Body of pancreas (tissue), 4 donors: ENCODE data around the gene PSD2.

Experiments
- CTCF ChIP-seq, 7 experiments: fragments of 450-650 bp in 4 of 7; fragments of 200-600 bp in 3 of 7; sonication (generic) in 3 of 7; IDR thresholded peaks; one replicate each; pipeline ENCODE4 v1.5.1; 2016 to 2019; ENCODE audit warnings: antibody characterized with exemption in 7 of 7
- POLR2A ChIP-seq, 3 donors: fragments of 450-650 bp; IDR thresholded peaks; one replicate each; pipeline ENCODE4 v1.6.1; 2016; ENCODE audit warnings: antibody characterized with exemption in 3 of 3, mild to moderate bottlenecking in 2 of 3

DNA sequence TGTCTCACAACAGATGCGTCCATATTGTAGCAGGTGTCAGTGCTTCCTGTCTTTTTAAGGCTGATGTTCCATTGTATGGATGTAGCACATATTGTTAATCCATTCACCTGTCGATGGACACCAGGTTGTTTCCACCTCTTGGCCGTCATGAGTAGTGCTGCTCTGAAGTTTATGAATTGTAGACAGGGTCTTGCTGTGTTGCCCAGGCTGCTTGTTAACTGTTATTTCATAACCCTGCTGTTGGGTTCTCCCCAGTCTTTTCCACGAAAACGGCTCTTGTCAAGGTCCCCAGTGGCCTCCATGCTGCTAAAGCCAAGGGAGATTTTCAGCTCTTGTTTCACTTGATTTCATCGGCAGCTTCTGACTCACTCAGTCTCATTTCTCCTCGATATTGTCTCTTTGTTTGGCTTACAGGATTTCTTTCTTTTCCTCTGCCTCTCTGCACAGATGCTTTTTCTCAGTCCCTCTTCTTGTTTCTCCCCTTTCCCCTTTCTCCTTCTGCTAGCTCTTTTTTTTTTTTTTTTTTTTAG lies 12.1 kb upstream of the PSD2 start:
- TF ChIP-seq POLR2A (IDR thresholded peaks at IDR 0.05): no peak
- no peak for TF ChIP-seq CTCF (IDR thresholded peaks at IDR 0.05)
